ENCODE data around the gene GSG1. TPM values are rescaled to one million over a fixed set of nuclear protein-coding genes. Genes with fewer than 3 reads are reported as not detected.

Gene GSG1
- total RNA-seq, 1 donor from 2014 or later: not detected

GRCh38 chr12:13101821-13102375, 1.6 kb downstream of the GSG1 start:
- Mint-ChIP-seq H3K9me3 (ENCODE audit: unreplicated experiment) (peaks cover 7% of the 10 kb centered on the region), H3K27ac (ENCODE audit: unreplicated experiment) (no peak overlapping the region), H3K4me3 (ENCODE audit: unreplicated experiment) (peak overlapping the region; percentile 55), H3K36me3 (ENCODE audit: unreplicated experiment) (no peaks in the 10 kb centered on the region), H3K4me1 (ENCODE audit: low read depth, unreplicated experiment) (peaks cover 18% of the 10 kb centered on the region), H3K27me3 (ENCODE audit: unreplicated experiment) (peaks cover 3% of the 10 kb centered on the region)
- TF ChIP-seq CTCF (IDR thresholded peaks at IDR 0.05; ENCODE audit: partially characterized antibody, unreplicated experiment): no peak
- DNase-seq: no peak

GRCh38 chr12:13100882-13101769, 2.3 kb downstream of the GSG1 start:
- Mint-ChIP-seq H3K9me3 (ENCODE audit: unreplicated experiment) (peaks cover 7% of the 10 kb centered on the region), H3K27ac (ENCODE audit: unreplicated experiment) (peak overlapping the region; percentile 79), H3K4me1 (ENCODE audit: low read depth, unreplicated experiment) (peaks cover 18% of the 10 kb centered on the region), H3K4me3 (ENCODE audit: unreplicated experiment) (peak overlapping the region; percentile 86), H3K36me3 (ENCODE audit: unreplicated experiment) (no peaks in the 10 kb centered on the region), H3K27me3 (ENCODE audit: unreplicated experiment) (peaks cover 3% of the 10 kb centered on the region)
- DNase-seq: peak; percentile 85
- TF ChIP-seq CTCF (IDR thresholded peaks at IDR 0.05; ENCODE audit: partially characterized antibody, unreplicated experiment): no peak

GRCh38 chr12:13100605-13100881, 2.9 kb downstream of the GSG1 start:
- peaks cover 7% of the 10 kb centered on the region for H3K9me3 Mint-ChIP-seq (ENCODE audit: unreplicated experiment)
- DNase-seq: no peak
- peaks cover 18% of the 10 kb centered on the region for H3K4me1 Mint-ChIP-seq (ENCODE audit: low read depth, unreplicated experiment)
- TF ChIP-seq CTCF (IDR thresholded peaks at IDR 0.05; ENCODE audit: partially characterized antibody, unreplicated experiment): no peak
- peak overlapping the region; percentile 86 for H3K4me3 Mint-ChIP-seq (ENCODE audit: unreplicated experiment)
- H3K27ac Mint-ChIP-seq (ENCODE audit: unreplicated experiment): peak overlapping the region; percentile 79
- peaks cover 3% of the 10 kb centered on the region for H3K27me3 Mint-ChIP-seq (ENCODE audit: unreplicated experiment)
- H3K36me3 Mint-ChIP-seq (ENCODE audit: unreplicated experiment): no peaks in the 10 kb centered on the region

DNA sequence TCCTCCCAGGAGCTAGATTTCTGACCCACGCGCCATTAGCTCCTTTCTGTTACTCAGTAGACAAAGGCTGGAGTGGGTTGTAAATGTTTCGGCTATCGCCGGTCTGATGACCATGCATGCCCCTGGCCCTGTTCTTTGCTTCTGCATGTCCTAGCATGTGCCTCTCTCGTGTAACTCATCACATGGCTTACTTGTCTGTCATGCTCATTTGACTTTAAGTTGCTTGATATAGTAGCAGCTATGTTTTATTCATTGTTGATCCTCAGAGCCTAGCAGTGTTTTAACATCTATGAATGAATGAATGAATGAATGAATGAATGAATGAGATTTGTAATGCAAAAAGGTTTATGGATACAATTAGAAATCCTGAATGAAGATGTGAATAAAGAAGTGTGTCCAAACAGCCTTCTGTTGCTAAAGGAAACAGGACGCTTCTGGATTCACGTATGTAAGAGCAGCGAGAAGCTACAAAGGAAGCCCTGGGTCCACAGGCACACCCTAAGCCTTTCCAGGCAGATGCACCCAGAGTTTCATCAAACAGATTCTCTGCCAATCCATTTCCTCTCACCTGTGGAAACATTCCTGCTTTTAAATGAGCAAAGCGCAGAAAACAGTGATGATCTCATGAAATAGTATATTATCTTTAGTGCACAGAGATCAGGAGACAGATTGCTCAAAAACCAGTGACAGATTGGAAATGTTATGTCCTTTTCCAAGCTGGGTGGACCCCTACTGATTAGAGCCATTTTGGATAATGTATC, 3.4 kb downstream of the GSG1 start:
- H3K27ac Mint-ChIP-seq (ENCODE audit: unreplicated experiment): peak overlapping the region; percentile 79
- TF ChIP-seq CTCF (IDR thresholded peaks at IDR 0.05; ENCODE audit: partially characterized antibody, unreplicated experiment): no peak
- peaks cover 18% of the 10 kb centered on the region for H3K4me1 Mint-ChIP-seq (ENCODE audit: low read depth, unreplicated experiment)
- H3K36me3 Mint-ChIP-seq (ENCODE audit: unreplicated experiment): no peaks in the 10 kb centered on the region
- peak overlapping the region; percentile 86 for H3K4me3 Mint-ChIP-seq (ENCODE audit: unreplicated experiment)
- DNase-seq: no peak
- peaks cover 3% of the 10 kb centered on the region for H3K27me3 Mint-ChIP-seq (ENCODE audit: unreplicated experiment)
- peaks cover 7% of the 10 kb centered on the region for H3K9me3 Mint-ChIP-seq (ENCODE audit: unreplicated experiment)
